NCI-H1092 treated with DMSO at 0.1 percent for 48 hours (cell line): Measurements from ENCODE around the gene PLXNA2.

Experiments
- DNase-seq: peaks from one replicate; lab custom pipeline; 2025; lab: John Stamatoyannopoulos, UW

PLXNA2 gene

DNA sequence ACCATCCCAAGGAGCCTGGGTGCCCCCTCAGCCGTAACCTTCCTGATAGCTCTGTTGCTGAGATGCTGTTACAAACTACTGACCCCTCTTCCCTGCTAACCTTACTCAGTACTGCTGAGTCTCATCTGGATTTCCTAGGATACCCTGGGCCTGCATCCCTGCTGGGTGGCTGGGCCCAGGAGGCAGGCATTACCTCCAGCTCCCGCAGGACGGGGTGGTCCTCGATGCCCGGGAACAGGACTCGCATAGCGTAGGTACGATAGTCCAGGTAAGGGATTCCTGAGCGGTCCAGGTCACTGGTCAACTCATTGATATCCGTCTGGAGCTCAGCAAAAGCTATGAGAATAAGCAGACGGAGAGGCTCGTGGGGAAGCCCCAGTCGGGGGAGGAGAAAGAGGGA lies 201.3 kb downstream of the PLXNA2 start:
- DNase-seq = no peak

- DNase-seq = no peak
Observed at GRCh38 chr1:208042041-208042615, 202.1 kb downstream of the PLXNA2 start.

GRCh38 chr1:208041505-208041904 lies 202.7 kb downstream of the PLXNA2 start:
- DNase-seq = no peak

DNA sequence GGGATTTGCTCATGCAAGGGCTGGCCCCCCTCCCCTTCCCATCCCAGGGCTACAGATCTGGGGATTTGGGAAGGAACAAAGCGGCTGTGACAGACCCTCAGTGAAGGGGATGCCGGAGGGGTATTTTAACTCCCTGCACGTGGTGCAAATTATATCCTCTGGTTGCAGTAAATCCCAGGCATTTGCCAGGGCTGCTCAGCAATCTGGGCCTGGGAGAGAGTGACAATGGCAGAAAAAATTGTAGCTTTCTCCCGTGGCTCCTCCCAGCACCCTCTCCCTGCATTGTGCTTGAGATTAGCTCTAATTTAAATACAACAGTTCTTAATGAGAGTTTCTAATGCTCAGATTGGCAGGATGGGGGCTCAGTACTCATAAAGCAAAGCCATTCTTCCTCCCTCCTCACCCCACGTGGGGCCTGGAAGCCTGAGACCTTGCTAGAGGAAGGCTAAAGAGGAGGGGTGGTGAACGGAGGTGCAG lies 203.3 kb downstream of the PLXNA2 start:
- DNase-seq = no peak

GRCh38 chr1:208039536-208040332 lies 204.4 kb downstream of the PLXNA2 start:
- no peak for DNase-seq

DNA sequence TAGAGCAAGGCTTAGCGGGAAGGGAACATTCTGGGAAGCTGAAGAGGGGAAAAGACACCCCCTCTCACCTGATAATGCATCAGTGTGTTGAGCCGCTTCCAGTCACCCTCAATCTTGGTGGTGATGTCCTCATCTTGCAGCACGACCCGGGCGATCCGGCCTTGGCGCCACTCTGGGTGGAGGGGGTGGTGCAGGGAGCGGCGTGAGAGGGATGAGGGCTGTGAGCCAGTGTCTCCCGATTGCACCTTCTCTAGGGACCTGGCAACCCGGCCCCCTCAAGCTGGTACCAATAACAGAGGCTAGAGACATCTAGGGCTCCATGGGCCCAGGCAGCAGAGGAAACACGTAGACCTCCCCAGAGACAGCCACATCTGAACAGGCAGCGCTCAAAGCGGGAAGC lies 205.9 kb downstream of the PLXNA2 start:
- no peak for DNase-seq

GRCh38 chr1:208036918-208037766 lies 207.0 kb downstream of the PLXNA2 start:
- DNase-seq = no peak

DNA sequence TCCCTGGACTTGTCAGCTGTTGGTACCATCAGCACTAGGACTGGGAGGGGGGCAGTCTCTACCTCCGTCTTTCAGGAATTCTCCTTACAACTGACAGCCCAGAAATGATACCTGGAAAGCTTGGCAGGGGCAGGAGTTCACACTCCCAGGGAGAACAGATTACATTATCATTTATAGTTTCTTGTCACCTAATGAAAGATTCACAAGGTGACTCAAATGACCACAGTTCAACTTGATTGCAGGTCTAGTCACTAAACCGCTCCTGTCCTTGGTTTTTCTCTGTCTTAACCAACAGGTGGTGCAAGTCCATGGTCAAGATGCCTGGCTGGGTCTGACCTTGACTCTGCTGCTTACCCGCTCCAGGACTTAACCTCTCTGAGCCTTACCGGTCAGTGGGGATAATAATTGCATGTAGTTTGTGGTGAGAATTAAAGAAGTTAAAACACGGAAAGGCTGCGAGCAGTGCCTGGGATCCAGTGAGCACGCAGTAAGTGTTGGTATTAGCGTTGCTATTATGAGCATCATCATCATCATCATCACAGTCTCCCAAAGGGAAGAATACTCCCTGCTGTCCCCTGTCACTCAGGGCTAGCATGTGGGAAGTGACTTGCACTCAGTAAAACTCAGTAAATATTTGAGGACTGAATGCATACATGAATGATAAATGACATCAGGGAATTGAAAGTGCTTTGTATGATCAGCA lies 207.9 kb downstream of the PLXNA2 start:
- DNase-seq = peak; percentile 20

GRCh38 chr1:208034135-208034534 lies 210.0 kb downstream of the PLXNA2 start:
- no peak for DNase-seq

DNA sequence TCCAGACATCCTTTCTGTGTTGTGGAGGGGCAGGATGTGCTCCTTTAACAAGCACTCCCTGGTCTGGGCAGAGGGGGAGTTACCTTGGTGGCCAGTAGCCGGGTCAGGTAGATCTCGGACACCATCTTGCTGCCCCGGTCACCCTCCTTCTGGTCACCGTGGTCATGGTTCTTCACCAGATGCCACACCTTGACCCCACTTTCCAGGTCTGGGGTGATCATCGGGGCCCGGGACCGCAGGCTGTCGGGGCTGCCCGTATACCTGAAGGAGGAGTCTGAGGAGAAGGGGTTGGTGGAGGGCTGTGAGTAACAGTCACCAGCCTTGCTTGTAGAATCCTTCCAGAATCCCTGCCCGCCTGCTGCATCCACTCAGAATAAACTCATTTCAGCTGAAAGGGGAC lies 210.9 kb downstream of the PLXNA2 start:
- no peak for DNase-seq

- no peak for DNase-seq
Observed at GRCh38 chr1:208031932-208032320, 212.3 kb downstream of the PLXNA2 start.

GRCh38 chr1:208031316-208031931 lies 212.8 kb downstream of the PLXNA2 start:
- no peak for DNase-seq

- DNase-seq = no peak
Observed at GRCh38 chr1:208030288-208031091, 213.7 kb downstream of the PLXNA2 start.

DNA sequence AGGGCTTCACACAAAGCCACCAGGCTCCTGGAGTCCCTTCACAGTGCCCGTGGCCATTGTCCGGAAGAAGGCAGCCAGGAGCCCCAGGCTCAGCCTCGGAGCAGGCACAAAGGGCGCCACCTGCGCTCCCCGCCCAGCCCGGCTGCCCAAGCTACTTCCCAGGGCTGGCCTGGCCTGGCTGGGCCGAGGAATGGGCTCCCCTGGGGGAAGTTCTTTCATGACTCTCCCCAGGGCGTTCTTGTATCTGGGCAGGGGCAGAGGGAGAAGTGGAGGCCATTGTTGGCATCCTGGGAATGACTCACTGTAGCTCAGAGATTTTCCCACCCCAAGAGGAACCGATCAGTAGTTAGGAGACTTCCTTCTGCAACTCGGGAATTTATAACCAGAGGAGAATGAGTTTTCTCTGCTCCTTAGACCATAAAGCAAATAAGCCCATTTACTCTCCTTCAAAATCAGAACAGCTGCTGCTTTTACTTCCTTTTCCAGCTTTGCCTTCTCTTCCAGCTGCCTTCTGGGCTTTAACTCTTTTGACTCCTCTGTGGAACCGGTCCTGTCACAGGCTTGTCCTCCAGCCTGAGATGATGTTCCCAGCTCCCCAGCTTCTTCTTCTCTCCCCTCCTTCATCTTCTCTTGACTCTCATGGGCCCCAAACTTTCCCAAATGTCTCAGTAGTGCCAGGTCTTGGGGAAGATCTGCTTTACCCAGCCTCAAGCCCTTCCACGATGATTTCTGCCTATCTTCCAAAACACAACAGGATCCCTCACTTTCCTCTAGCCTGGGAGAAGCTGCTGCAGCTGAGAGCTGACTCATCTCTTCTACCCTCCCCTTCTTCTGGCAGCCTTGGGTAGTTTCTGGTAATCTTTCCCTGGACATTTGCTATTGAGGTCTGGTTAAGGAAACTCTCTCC lies 214.6 kb downstream of the PLXNA2 start:
- no peak for DNase-seq

GRCh38 chr1:208028526-208028925 lies 215.7 kb downstream of the PLXNA2 start:
- DNase-seq = no peak

DNA sequence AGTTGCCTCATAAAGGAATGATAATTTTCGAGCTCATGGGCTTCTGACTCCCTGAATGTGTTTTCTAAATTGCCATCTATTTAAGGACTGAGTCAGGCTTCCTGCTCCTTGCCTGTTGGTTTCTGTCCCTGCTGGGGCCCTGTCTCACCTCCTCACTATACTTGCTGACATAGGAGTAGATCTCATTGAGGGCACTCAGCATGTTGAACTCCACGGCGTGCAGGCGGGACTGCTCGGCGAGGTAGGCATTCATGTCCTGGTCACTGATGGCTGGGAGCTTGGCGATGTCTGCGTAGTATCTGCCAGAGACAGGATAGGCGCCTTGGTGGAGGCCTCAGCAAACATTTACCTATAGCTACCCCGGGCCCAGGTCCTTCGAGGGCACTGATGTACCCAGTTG lies 216.3 kb downstream of the PLXNA2 start:
- DNase-seq = no peak

- no peak for DNase-seq
Observed at GRCh38 chr1:208026880-208027438, 217.2 kb downstream of the PLXNA2 start.

DNA sequence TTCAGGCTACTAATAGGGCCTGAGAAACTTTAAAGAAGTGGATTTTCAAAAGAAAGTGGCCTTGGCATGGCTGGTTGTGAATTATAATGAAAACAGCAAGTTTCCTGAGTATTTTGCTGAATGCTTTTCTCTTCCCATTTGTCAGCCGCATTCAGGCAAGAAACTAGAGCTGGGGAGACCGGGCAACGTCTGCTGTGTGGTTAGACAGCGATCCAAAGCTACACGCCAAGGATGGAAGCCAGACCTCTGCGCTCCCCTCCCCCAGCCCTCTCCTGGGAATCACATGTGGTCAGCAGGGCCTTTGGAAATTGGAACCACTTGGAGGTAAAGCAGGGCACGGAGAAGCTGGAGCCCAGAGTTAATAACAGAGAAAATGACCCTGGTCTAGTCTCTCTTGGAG lies 219.2 kb downstream of the PLXNA2 start:
- no peak for DNase-seq

DNA sequence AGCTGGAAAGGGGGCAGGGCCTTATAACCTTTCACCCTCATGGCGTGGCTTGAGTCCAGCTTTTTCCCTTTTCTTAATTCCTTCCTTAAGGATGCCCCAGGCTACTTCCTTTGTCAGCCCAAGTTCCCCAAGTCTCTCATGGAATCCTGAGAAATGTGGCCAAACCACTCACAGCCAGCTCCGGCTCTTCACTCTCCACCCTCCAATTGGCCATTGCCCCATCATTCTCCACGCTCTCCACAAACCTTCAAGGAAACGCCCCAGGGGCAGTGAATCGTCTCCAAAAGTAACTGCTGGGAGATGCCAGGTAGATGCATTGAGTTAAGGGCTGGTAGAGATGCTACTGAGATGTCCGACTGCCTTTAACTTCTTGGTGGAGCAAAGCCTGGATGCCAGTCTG lies 219.8 kb downstream of the PLXNA2 start:
- DNase-seq = no peak
